Islet of Langerhans (tissue), 1 donor: ENCODE data around the gene LINGO1.

Experiments used
- FAIRE-seq: peaks from one replicate; lab custom pipeline; 2011; peaks lifted over from hg19 to GRCh38; lab: Jason Lieb, UNC

The LINGO1 gene

GRCh38 chr15:77657634-77658238 lies 25.0 kb upstream of the LINGO1 start:
- FAIRE-seq: no peak

- FAIRE-seq: no peak
These were observed 23.6 kb upstream of the LINGO1 start for GRCh38 chr15:77656294-77656693.

GRCh38 chr15:77654975-77655374 lies 22.3 kb upstream of the LINGO1 start:
- FAIRE-seq: no peak

- no peak for FAIRE-seq
These were observed 21.2 kb upstream of the LINGO1 start for GRCh38 chr15:77653832-77654480.

- FAIRE-seq: no peak
These were observed 17.6 kb upstream of the LINGO1 start for GRCh38 chr15:77650265-77650664.

- FAIRE-seq: no peak
These were observed 16.9 kb upstream of the LINGO1 start for GRCh38 chr15:77649610-77650009.

- no peak for FAIRE-seq
These were observed 16.3 kb upstream of the LINGO1 start for GRCh38 chr15:77649017-77649416.

- FAIRE-seq: no peak
These were observed 15.2 kb upstream of the LINGO1 start for GRCh38 chr15:77647961-77648360.

- FAIRE-seq: no peak
These were observed 13.5 kb upstream of the LINGO1 start for GRCh38 chr15:77646104-77646694.

GRCh38 chr15:77645602-77646001 lies 12.9 kb upstream of the LINGO1 start:
- FAIRE-seq: no peak

GRCh38 chr15:77644543-77645247 lies 12.0 kb upstream of the LINGO1 start:
- no peak for FAIRE-seq

- no peak for FAIRE-seq
These were observed 11.1 kb upstream of the LINGO1 start for GRCh38 chr15:77643764-77644163.

- no peak for FAIRE-seq
These were observed 10.2 kb upstream of the LINGO1 start for GRCh38 chr15:77642793-77643430.

- FAIRE-seq: no peak
These were observed 9.3 kb upstream of the LINGO1 start for GRCh38 chr15:77641999-77642398.

- no peak for FAIRE-seq
These were observed 7.9 kb upstream of the LINGO1 start for GRCh38 chr15:77640615-77641014.

GRCh38 chr15:77639431-77639830 lies 6.7 kb upstream of the LINGO1 start:
- FAIRE-seq: no peak

- FAIRE-seq: no peak
These were observed 5.4 kb upstream of the LINGO1 start for GRCh38 chr15:77637851-77638692.

- FAIRE-seq: no peak
These were observed 3.5 kb upstream of the LINGO1 start for GRCh38 chr15:77636209-77636608.

GRCh38 chr15:77634266-77634962 lies 1.7 kb upstream of the LINGO1 start:
- no peak for FAIRE-seq

GRCh38 chr15:77633913-77634265 lies 1.2 kb upstream of the LINGO1 start:
- FAIRE-seq: no peak
